GM21526 (cell line): Measurements from ENCODE around the gene PTPN14.

Experiments
- ATAC-seq: cut with Tn5 transposase; IDR thresholded peaks from one replicate; pipeline ENCODE4 v1.9.1; 2021; ENCODE audit warnings: moderate library complexity; ENCODE audit not compliant: unreplicated experiment, low FRiP score

The PTPN14 gene

DNA sequence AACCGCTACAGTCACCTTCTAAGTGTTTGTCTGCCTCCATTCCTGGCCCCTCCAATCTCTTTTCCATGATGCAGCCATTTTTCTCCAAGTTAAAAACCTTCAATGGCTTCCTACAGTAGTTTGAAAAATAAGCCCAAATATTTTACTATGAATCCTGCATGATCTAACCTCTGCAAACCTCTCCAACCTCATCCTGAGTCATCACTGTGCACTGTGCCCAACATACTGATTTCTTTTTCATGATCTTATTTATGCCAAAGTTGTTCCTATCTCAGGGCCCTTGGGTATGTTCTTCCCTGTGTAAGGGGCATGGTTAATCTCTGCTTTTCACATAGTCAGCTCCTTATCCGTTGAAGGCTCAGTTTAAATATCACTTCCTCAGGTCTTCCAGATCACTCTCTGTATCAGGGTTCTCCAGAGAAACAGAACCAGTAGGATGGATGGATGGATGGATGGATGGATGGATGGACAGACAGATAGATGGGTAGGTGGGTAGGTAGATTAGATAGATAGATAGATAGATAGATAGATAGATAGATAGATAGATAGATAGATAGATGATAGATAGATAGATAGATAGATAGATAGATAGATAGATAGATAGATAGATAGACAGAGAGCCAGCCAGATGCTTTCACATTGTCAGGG, 18.1 kb upstream of the PTPN14 start:
- no peak for ATAC-seq

DNA sequence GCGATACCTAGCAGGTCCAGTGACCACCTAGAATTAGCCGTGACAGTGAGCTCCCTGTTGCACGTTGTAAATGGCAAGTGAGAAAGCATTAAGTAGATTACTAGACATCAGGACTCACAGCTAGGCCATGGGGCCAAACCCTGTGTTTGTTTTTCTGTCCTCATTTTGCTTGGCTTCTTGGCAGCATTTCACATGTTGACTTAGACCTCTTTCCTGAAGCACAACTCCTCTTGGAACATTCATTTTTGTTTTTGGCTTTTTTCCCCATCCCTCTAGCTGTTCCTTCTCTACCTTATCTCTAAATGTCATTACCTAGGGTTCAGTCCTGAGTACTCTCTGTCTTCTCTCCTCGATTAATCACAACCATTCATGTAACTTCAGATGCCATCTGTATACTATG, 16.9 kb upstream of the PTPN14 start:
- no peak for ATAC-seq

GRCh38 chr1:214567481-214567980, 16.1 kb upstream of the PTPN14 start:
- ATAC-seq = no peak

- no peak for ATAC-seq
Measured at GRCh38 chr1:214566158-214567104, 15.0 kb upstream of the PTPN14 start.

DNA sequence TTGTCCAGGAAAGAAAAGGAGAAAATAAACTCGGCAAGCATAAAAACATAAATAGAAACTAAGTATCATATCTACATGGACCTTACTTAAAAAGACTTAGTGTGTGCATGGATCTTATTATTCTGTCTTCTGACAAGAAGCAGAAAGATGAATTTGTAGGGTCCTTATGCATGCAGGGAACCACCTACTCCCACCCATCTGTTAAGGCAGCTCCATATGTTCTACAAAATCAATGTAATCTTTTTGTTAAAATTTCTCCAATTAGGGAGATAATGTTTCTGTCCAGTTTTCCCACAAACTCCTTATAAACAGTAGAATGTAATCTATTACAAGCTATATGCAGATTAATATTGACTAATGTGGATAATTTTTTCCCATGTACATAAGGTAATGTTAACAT, 13.9 kb upstream of the PTPN14 start:
- ATAC-seq = no peak

- ATAC-seq = no peak
Measured at GRCh38 chr1:214563881-214564280, 12.5 kb upstream of the PTPN14 start.

- no peak for ATAC-seq
Measured at GRCh38 chr1:214557952-214558735, 6.7 kb upstream of the PTPN14 start.

DNA sequence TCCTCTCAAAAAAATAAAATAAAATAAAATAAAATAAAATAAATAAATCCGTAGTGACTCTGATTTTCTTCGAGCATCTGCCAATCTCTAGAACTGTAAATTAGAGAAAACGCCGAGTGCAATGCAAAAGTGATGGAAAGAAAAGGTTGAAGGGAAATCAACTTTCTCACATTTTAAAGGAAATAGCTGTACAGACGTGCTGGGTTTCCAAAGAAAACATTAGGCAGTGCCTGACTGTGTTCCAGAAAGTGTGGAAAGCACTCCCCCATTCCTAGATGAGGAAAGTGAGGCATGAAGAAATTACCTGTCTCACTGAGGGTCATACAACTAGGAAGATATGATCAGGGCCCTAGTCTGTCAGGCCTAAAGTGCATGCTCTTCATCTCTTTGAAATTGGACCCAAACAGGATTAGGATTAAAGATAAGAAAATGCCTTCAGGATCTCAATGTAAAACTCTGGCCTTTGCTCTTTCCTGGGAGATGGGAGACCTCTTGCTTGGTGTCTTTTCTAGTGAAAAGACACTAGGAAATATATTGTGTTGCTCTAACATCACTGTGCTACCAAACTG, 1.8 kb upstream of the PTPN14 start:
- ATAC-seq = no peak

- no peak for ATAC-seq
Measured at GRCh38 chr1:214552174-214552608, 789 bp upstream of the PTPN14 start.

- no peak for ATAC-seq
Measured at GRCh38 chr1:214550857-214551435, 456 bp downstream of the PTPN14 start.

- no peak for ATAC-seq
Measured at GRCh38 chr1:214550013-214550856, 1.2 kb downstream of the PTPN14 start.

DNA sequence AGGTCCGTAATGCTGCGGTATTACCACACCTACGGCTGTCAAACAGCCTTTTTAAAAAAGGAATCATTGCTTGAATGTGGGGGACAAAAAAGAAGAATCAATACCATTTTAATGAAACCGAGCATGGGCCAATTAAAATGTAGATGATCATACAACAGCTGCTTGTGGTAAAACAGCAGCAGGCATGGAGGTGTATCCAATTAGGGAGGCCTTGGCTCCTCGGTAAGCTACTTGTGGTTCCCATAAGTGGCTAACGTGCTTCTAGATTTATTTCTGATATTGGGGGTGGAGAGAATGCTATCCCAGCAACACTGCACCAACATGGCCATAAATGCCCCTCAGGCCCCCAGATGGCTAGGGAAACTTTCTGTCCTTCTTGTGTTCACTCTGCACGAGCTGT, 1.8 kb downstream of the PTPN14 start:
- ATAC-seq = no peak

GRCh38 chr1:214548988-214549387, 2.4 kb downstream of the PTPN14 start:
- no peak for ATAC-seq

DNA sequence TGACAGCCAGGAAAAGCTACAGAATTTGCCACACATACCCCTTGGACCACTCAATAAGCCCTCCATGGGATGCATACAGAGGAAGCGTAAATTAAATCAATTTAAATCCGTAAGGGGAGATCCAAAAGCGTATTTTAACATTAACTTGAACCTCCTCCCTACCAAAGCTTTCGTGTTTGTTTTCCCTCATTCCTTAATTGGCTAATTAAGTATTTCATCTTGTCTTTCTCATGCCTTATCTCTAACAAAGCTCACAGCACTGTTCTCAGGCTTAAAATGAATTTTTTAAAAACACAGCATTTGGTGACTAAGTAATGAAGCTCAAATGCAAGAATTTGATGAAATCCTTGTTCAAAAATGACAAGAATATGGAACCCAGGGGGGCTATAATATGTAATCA, 3.1 kb downstream of the PTPN14 start:
- ATAC-seq = no peak

DNA sequence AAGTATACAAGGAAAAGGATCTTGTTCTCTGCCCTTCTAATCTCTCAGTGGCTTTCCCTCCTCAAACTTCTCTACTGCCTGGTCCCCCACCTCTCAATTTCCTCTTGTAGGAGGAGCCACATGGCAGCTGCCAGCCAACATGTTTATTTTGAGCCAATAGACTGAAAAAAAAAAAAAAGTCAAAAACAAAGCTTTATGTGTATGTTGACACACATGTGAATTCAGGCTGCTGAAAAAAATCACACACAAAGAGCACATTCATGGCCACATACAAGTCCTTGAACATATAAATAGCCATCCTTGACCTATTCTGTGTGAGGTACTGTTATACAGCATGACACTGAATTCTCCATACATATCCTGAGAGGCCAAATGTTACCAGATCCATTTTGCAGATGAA, 3.7 kb downstream of the PTPN14 start:
- ATAC-seq = no peak

DNA sequence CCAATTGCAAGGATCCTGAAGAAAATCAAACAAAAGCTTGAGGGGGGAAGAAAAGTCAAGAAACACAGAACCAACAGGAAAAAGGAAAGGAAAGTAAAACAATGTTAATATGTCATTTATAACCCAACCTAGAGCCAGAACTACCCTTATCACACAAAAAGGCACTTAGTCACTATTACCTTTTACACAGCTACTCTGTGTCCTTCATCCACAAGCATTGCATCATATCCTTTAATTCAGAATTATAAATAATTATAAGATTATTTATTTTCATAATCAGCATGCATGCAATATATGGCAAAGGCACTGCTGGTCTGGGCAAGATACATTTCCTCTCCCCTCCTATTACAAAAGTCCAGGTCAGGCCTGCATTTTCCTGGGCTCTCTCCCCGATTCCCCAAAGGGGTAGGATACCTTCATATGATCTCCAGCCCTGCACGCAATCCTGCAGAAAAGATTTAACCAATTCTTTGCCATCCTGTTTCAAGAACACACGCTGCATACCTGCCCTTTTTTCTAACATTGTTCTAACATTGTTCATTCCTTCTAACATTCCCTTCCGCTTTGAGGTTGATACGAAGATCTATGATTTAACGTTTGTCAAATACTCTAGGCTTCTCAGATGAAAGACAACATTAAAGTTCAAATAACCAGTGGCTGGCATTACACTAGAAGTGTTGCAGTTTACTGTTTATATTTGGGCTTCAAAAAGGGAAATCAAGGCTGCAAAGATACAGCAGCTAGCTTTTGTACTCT, 4.3 kb downstream of the PTPN14 start:
- no peak for ATAC-seq

- no peak for ATAC-seq
Measured at GRCh38 chr1:214546084-214546483, 5.3 kb downstream of the PTPN14 start.

GRCh38 chr1:214545293-214545692, 6.1 kb downstream of the PTPN14 start:
- no peak for ATAC-seq

DNA sequence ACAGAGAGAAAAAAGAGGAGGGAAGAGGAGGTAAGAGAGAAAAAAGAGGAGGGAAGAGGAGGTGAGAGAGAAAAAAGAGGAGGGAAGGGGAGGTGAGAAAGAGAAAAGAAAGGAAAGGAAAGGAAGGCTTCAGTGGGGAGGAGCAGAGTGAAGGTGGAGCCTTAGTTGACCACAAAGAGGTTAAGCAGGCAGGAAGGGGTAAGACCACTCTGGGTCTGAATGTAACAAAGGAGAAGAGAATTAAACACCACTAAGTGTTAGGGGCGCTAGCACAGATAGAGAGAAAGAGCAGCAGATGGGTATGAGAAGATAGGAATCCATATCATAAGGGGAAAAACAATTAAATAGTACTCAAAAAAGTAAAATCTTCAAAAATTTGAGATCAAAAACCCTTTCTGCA, 6.6 kb downstream of the PTPN14 start:
- ATAC-seq = no peak
